GM12872 (cell line): ENCODE results near the gene HIGD2B.
A peak's percentile ranks its signal among the peaks of the same experiment; 100 is the strongest.

ENCODE experiments used
- CTCF ChIP-seq: IDR thresholded peaks from 3 replicates; pipeline ENCODE4 v1.5.1; 2011; ENCODE audit warnings: low read depth, mild to moderate bottlenecking, low read length, moderate library complexity; ENCODE audit not compliant: insufficient read depth

The HIGD2B gene

GRCh38 chr15:72628249-72629067, 57.5 kb downstream of the HIGD2B start:
- peak; percentile 43; the same call in 2 of the 3 replicates for TF ChIP-seq CTCF
